GM18951 (cell line): Measurements from ENCODE around the gene CTSD.

Experiments
- POLR2A ChIP-seq: IDR thresholded peaks from 4 replicates; pipeline ENCODE4 v1.6.1; 2011; ENCODE audit warnings: mild to moderate bottlenecking; ENCODE audit not compliant: insufficient read length, insufficient read depth; ENCODE audit errors: extremely low read depth
- in situ Hi-C: fragments of 300-500 bp; cut with MboI; formaldehyde crosslinking; loops from one replicate; pipeline ENCODE4 v1.12.0; 2022; ENCODE audit warnings: low sequenced_read_pairs, mixed read lengths, inconsistent platforms; ENCODE audit not compliant: unreplicated experiment

CTSD gene

DNA sequence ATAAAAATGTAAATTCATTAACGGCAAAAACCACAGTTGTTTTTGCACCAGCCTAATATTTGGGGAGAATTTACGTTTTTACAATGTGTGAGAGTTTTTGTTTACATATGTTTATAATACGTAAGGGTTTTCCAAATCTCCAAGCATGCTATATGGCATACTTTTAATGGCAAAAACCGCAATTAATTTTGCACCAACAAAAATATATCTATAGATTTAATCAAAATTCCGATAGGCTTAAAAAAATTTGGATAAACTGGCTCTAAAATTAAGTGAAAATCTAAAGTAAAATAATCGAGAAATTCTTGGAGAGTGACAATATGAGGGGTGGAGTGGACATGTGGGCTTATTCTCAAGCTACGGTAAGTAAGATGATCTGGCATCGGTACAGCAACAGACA is 43.9 kb downstream of the CTSD start:
- TF ChIP-seq POLR2A = no peak

DNA sequence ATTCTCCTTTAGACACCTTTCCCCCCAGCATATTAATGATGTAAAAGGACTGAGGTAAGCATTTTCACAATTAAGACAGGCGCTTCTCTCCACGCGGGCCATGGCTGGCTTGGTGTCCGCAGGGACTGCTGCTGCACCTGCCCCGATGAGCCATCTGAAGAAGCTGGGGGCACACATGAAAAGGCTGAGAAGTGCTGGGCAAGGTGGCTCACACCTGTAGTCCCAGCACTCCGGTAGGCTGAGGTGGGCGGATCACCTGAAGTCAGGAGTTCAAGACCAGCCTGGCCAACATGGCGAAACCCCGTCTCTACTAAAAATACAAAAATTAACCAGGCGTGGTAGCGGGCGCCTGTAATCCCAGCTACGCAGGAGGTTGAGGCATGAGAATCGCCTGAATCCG is 45.4 kb downstream of the CTSD start:
- in situ Hi-C loops = no loop called here
- TF ChIP-seq POLR2A = no peak

More for the DNA sequence above, 43.9 kb downstream of the CTSD start:
- in situ Hi-C loops = no loop called here

- in situ Hi-C loops = no loop called here
- no peak for TF ChIP-seq POLR2A
Observed at GRCh38 chr11:1717745-1718144, 46.0 kb downstream of the CTSD start.

DNA sequence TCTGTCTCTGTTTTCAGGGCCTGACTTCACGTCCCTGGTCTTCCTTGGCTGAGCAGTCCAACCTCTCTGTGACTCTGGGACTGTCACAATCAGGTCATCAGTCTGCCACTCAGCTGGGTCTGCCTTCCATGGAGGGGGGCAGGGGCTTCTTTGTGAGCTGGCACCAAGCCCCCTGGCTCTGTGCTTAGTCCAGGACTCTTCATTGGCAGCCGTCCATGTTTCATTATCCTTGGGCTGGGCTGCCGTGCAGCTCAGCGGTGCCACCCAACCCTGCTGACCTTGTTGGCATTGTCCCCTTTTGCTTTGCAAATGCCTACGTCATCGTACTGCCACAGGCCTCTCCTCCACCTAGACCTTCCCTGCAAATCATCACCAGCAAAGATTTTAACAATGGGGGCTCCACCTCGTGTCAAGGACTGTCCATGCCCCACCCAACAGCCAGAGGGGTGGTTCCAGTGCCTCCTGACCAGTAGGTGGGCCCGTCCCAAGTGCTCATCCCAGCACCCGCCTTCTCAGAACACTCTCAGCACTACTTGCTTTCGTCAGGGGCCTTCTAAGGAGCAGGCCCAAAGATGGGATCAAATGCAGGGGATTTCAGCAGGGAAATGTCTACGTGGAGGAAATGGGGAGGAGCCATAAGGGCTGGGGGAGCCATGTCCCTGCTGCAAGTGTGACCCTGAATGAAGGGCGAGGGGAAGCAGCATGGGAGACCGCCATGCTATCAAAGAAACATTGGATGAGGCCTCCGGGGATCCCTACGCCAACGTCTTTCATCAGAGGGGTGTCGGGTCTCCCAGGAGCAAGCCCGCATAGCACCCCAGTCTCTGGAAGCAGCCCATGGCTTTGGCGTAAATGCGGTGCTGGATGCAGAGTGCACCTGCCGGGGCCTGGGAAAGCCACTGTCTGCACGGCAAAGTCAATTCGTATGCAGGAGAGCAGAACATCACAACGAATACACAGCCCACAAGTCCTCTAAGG is 48.5 kb downstream of the CTSD start:
- in situ Hi-C loops = no loop called here
- TF ChIP-seq POLR2A = no peak

DNA sequence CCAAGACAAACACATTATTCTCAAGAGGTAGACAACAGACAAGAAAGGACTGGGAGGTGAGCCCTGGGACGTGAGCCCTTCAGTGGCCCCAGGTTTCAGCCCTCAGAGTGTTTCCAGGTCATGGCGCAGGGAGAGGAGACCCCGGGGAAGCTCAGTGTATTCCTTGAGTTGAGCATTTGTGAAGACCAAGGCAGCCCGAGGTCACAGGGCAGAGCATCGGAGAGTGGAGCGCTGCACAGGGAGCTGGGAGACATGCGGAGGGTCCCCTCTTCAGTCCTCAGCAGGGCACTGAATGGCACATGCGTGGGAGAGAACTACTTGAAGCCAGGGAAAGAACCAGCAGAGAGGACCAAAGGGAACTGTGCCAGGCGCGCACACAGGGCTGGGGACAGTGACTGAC is 55.0 kb downstream of the CTSD start:
- in situ Hi-C loops = no loop called here
- no peak for TF ChIP-seq POLR2A

- in situ Hi-C loops = no loop called here
Observed at GRCh38 chr11:1707751-1708150, 56.0 kb downstream of the CTSD start.

DNA sequence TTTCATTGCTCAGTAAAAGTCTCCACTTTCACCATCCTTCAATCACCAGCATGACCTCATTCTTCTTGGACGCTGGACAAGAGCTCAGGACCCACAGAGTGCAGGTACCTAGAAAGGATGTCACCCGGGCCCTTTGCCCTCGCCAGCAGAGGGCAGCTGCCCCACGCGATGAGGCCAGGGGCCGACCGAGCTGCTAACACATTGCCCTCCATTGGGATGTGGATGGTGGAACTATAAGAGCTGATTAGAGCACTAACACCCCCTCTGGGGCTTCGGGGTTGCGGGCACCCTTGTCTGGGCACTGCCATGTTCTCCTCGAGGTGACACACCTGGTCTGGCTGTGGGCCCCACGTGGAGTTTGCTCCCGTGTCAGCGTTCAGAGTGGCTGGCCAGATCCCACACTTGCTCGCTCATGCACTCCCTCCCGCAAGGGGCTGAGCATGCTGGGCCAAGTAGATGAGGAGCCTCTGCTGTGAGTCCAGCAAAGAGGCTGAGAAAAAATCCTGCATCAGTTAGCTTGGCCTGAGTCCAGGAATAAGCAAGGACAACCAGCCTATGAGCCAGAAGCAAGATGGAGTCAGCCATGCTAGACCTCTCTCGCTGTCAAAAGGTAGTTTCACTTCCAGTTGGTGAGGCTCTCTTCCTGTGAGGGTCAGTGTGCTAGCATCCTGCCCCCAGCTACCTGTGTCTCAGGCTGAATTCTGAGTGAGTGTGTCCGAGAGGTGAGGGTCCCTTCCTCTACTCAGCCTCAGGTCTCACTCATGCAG is 56.9 kb downstream of the CTSD start:
- TF ChIP-seq POLR2A = no peak
- in situ Hi-C loops = no loop called here

More at GRCh38 chr11:1707751-1708150, 56.0 kb downstream of the CTSD start:
- TF ChIP-seq POLR2A = no peak

DNA sequence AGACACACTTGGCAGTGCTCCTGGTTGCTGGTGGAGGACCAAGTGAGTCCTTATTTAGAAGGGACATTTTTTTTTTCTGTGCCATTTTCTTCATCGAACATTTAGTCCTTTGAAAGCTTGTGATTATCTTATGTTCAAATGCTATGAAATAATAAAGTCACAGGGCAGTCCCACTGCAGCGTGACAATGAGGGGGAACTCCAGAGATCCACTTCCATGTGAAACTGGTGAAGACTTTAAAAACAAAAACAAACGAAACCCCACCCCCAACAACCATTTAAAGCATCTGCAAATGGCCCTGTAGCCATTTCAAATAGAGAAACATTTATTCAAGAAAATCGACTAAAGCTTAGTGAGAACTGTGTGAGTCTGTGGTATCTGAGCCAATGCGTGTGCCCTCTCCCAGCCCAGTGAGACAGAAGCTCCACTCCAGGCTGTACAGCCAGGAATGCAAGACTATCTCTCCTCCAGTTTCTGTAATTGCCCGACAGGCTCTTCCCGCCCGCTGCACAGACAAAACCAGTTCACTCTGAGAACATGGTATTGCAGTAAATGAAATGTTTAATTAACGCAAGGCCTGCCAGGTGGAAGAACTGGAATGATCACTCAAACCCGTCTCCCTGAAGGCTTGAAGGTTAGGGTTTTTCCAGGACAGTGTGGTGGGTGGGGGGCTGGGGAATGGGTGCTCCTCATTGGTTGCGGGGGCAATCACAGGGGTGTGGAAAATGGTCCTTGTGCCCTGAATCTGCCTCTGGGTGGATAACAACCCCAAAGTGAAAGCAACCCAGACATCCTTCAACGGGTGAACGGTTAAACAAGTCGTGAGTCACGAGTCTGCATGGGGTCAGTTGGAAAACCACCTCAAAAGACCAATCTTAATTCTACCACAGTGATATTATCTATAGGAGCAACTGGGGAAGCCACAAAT is 58.3 kb downstream of the CTSD start:
- TF ChIP-seq POLR2A = no peak
- in situ Hi-C loops = no loop called here

GRCh38 chr11:1703146-1703545 is 60.6 kb downstream of the CTSD start:
- in situ Hi-C loops = no loop called here
- TF ChIP-seq POLR2A = no peak
